ENCODE measurements around the gene DNA2.
"Not testable (repeated sequence)": the region's sequence is repeated elsewhere in the genome, so short reads cannot be mapped to it uniquely, and the experiment has no call there.

The DNA2 gene, protein sequence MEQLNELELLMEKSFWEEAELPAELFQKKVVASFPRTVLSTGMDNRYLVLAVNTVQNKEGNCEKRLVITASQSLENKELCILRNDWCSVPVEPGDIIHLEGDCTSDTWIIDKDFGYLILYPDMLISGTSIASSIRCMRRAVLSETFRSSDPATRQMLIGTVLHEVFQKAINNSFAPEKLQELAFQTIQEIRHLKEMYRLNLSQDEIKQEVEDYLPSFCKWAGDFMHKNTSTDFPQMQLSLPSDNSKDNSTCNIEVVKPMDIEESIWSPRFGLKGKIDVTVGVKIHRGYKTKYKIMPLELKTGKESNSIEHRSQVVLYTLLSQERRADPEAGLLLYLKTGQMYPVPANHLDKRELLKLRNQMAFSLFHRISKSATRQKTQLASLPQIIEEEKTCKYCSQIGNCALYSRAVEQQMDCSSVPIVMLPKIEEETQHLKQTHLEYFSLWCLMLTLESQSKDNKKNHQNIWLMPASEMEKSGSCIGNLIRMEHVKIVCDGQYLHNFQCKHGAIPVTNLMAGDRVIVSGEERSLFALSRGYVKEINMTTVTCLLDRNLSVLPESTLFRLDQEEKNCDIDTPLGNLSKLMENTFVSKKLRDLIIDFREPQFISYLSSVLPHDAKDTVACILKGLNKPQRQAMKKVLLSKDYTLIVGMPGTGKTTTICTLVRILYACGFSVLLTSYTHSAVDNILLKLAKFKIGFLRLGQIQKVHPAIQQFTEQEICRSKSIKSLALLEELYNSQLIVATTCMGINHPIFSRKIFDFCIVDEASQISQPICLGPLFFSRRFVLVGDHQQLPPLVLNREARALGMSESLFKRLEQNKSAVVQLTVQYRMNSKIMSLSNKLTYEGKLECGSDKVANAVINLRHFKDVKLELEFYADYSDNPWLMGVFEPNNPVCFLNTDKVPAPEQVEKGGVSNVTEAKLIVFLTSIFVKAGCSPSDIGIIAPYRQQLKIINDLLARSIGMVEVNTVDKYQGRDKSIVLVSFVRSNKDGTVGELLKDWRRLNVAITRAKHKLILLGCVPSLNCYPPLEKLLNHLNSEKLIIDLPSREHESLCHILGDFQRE

DNA sequence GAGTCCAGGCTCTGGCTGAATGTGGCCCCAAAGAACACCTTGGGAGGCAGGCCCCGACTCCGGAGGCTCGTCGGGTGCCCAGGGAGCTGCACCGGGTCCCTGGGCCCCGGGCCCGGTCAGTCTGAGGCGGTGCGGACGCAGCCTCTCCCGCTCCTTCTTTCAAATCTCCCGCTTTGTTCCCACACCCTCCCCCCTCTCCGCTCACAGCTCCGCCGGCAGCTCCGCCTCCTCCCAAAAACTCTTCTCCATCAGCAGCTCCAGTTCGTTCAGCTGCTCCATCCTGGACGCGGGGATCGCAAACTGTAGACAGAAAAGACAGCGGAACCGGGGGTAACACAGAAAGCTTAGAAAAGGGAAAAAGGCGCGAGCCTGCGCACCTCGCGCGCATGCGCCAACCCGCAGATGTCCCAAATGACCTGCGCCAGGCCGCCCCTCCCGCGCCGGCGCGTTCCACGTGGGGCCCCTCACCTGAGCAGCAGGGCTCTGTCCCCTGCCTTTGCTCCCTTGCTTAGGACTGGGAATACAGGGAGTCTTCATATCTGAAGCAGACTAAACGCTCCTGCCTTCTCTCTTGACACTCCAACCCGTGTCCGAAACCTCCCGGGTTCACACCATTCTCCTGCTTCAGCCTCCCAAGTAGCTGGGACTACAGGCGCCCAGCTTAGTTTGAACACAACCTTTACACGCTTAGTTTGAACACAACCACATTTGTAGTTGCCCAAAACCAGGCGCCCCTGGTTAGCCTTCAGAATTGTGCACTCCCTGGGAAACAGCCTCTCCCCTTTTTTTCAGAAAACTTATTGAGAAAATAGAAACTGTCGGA lies at the start of gene DNA2:
Gene DNA2 (minus strand): TSS at position 388 of the 823 bp plus-strand sequence. CDS start 109 bp downstream, at position 279.
- DNase-seq (ENCODE audit: low read depth in 2 of 2, low spot score in 1 of 2): peak; percentile 24 to 52

DNA sequence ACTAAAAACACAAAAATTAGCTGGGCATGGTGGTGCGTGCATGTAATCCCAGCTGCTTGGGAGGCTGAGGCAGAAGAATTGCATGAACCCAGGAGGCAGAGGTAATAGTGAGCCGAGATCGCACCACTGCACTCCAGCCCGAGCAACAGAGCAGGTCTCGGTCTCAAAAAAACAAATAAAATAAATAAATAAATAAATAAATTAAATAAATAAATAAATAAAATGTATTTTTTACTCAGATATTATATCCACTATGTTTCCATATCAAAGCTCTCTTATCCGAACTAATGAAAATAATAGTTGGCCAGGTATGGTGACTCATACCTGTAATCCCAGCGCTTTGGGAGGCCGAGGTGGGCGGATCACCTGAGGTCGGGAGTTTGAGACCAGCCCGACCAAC lies 46.8 kb upstream of the DNA2 start:
- DNase-seq (ENCODE audit: low read depth in 2 of 2, low spot score in 1 of 2): not testable (repeated sequence)

DNA sequence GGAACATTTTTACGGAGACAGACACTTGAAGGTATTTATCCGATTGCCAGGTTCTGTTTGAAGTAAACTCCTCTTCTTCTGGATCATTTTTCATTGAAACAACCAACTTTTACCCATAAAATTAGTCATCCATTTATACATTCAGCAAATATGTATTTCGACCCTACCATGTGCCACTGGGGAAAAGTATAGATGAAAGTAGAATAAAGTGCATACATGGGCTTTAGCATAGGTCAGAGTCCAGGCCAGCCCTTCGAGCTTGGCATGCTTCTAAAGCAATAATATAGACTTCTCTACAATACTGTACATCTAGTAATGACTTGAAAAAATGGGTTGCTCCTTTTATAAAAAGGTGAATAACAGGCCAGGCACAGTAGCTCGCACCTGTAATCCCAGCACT lies 45.4 kb upstream of the DNA2 start:
- DNase-seq (ENCODE audit: low read depth in 2 of 2, low spot score in 1 of 2): no peak

DNA sequence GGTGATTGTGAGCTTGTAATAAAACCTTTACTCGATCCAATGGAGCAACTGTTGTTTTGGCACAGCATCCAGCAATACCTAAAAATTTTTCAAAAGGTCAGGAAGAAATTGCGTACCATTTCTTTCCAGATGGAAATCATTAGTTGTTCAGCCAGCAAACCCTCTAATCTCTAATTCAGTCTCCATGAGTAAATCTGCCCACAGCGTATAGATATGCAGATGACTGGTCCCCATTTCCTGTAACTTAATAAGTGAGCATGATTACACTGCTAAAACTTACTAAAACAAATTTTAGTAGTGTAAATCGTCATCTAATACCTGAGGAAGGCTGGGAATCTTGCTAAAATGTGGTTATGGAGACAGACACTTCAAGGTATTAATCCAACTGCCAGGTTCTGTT lies 45.0 kb upstream of the DNA2 start:
- DNase-seq (ENCODE audit: low read depth in 2 of 2, low spot score in 1 of 2): no peak

DNA sequence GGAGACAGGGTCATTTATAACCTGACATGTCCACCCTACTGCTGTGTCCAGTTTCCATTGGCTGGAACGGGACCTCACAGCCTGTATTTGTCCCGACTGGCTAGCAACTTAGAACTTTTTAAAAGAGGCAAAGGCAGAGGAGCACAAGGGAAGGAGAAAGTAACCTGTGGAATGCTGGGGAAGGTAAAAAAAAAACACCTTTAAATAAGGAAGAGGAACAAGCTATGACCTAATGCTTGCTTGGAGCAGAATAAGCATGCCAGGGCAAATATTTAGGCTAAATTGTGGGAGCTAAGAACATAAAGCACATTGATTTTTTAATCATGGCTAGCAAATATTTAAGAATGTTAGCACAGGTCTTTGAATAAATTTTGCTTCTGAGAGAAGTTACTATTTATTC lies 44.4 kb upstream of the DNA2 start:
- not testable (repeated sequence) for DNase-seq (ENCODE audit: low read depth in 2 of 2, low spot score in 1 of 2)

DNA sequence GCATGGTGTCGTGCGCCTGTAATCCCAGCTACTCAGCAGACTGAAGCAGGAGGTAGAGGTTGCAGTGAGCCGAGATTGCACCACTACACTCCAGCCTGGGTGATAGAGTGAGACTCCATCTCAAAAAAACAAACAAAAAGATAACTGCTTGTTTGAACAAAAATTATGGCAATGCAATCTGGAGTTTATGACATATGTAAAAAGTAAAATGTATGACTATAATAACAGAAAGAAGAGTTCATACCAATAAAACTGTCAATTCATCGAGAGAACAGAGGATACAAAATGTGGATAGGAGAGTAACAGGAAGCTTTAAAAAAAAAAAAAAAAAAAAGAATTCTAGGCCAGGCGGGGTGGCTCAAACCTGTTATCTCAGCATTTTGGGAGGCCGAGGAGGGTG lies 36.3 kb upstream of the DNA2 start:
- no peak for DNase-seq (ENCODE audit: low read depth in 2 of 2, low spot score in 1 of 2)

DNA sequence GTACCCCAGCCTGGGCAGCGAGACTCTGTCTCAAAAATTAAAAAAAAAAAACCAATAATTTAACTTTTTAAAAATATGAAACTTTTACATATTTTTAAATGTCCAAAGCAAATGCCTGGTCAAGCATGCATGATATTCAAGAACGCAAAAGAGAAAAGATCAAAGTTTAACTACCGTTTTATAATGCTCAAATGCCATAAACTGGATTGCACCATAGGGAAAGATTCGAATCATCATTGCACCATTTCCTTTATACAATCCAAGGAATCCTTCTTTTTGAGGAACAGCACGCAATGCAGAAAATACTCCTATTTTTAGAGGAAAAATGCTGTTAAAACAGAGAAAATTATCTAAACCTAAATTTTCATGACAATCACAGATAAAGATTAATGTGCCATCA lies 34.6 kb upstream of the DNA2 start:
- no peak for DNase-seq (ENCODE audit: low read depth in 2 of 2, low spot score in 1 of 2)

DNA sequence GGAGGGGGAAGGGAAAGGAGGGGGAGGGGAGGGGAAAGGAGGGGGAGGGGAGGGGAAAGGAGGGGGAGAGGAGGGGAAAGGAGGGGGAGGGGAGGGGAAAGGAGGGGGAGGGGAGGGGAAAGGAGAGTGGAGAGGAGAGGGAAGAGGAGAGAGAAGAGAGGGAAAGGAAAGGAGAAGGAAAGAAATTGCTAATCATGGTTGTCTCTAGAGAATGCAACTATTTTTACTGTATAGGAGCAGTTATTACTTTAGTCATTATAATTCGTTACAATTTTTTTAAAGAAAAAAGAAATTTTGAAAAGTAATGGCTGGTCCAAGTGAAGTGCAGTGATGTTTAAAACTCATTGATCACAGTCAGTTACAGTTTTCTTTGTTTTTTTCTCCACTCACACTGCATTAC lies 31.1 kb upstream of the DNA2 start:
- no peak for DNase-seq (ENCODE audit: low read depth in 2 of 2, low spot score in 1 of 2)

DNA sequence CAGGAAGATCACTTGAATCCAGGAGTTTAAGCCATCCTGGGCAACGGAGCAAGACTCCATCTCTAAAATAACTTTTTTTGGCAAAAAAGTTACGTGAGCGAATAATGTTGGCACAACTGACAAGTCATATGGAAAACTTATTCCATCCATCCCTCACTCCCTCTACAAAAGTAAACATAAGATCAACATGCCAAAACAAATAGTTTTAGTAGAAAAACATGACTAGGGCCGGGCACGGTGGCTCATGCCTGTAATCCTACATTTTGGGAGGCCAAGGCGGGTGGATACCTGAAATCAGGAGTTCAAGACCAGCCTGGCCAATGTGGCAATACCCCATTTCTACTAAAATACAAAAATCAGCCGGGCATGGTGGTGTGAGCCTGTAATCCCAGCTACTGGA lies 29.9 kb upstream of the DNA2 start:
- DNase-seq (ENCODE audit: low read depth in 2 of 2, low spot score in 1 of 2): no peak

DNA sequence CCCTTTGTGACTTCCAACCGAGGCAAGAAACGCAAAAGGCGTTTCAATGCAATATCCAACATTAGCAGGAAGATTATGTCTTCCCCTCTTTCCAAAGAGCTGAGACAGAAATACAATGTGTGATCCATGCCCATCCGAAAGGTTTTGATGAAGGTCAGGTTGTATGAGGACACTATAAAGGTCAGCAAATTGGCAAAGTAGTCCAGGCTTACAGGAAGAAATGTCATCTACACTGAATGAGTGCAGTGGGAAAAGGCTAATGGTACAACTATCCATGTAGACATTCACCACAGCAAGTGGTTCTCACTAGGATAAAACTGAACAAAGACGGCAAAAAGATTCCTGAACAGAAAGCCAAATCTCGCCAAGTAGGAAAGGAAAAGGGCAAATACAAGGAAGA lies 27.8 kb upstream of the DNA2 start:
- DNase-seq (ENCODE audit: low read depth in 2 of 2, low spot score in 1 of 2): no peak

DNA sequence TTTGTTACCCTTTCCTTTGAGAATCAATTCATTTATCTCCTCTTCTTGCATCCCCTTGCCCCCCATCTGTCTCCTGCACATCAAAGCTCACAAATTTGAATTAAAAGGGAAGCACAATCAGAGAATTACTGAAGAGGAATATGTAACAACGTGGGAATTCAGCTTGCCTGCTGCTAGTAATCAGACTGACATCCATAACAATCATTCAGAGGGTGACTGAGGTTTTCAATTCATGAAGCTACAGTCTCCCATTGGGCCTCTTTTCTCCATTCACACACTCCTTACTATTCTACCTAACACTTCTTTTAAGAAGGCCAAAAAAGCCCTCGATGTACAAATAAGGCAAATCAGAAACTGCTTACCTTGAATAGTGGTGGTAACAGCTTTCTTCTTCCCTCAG lies 24.3 kb upstream of the DNA2 start:
- no peak for DNase-seq (ENCODE audit: low read depth in 2 of 2, low spot score in 1 of 2)

DNA sequence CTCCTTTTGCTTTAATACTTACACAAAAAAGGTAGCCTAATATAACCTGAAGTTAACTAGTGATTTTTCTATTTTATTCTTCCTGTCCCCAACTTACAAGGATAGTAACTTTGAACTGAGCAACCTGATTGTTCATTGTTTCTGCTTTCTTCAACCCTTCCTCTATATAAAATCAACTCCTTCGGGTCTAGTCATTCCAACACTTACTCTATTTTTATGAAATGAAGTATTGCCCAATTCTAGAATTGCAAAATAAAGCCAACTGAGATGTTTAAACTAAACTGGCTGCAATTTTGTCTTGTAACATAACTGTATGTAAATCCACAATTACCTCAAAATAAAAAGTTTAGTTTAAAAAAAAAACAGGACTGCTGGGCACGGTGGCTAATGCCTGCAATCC lies 20.3 kb upstream of the DNA2 start:
- no peak for DNase-seq (ENCODE audit: low read depth in 2 of 2, low spot score in 1 of 2)

DNA sequence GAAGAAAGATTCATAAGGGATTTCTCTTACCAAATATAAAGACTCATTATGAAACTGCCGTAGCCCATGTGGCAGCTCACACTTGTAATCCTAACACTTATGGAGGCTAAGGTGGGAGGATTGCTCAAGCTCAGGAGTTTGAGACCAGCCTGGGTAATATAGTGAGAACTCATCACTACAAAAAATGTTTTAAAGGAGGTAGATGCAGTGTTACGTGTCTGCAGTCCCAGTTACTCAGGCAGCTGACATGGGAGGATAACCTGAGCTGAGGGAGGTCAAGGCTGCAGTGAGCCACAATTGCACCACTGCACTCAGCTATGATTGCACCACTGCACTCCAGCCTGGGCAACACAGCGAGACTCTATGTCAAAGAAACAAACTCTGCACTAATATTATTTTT lies 18.1 kb upstream of the DNA2 start:
- no peak for DNase-seq (ENCODE audit: low read depth in 2 of 2, low spot score in 1 of 2)

DNA sequence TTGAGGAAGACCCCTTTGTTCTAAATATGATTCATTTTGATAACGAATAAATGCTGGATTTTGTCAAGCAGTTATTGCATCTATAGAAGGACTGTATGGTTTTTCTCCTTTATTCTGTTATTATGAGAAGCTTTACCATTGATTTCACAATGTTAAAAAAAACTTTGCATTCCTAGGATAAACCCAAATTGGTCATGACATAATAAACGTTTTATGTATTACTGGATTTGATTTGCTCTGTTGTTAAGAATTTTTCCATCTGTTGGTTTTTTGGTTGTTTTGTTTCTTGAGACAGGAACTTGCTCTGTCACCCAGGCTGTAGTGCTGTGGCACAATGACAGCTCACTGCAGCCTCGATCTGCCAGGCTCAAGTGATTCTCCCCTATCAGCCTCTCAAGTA lies 2.2 kb upstream of the DNA2 start:
- DNase-seq (ENCODE audit: low read depth in 2 of 2, low spot score in 1 of 2): no peak

DNA sequence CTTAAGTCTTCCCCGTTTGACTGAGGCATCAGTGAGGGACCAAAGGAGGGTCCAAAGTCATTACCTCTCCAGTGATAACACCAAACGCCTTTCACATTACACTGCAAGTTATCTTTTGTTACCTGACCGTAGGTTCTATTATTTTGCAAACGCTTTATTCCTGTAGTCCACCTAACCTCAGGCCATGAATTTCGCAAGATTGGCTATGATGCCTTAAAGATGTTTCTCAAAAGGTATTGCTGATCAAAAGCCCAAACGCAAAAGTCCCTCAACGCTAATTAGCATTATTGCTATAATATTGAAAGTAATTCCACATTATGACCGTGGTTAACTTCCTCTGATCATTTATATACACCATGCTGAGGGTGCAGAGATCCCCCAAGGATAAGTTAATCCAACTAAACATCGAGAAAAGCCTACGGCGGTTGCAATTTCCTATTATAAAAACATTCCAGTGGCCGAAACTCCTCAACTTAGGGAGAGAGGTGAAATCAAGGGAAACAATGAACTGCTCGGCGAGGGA lies 649 bp downstream of the DNA2 start:
- DNase-seq (ENCODE audit: low read depth in 2 of 2, low spot score in 1 of 2): no peak

DNA sequence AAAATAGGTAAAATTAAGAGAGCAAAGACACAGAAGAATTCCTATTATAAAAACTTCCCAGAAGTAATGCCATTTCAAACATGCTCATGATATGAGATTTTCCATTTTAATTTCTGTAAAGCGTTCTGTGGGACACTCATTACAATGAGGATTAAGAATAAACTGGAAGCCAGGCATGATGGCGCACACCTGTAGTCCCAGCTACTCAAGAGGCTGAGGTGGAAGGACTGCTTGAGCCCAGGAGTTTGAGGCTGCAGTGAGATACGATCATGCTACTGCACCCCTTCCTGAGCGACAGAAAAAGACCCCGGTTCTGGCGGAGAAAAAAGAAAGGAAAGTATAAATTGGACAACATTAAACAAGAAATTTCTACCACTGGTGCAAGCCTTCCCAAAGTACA lies 1.5 kb downstream of the DNA2 start:
- no peak for DNase-seq (ENCODE audit: low read depth in 2 of 2, low spot score in 1 of 2)

DNA sequence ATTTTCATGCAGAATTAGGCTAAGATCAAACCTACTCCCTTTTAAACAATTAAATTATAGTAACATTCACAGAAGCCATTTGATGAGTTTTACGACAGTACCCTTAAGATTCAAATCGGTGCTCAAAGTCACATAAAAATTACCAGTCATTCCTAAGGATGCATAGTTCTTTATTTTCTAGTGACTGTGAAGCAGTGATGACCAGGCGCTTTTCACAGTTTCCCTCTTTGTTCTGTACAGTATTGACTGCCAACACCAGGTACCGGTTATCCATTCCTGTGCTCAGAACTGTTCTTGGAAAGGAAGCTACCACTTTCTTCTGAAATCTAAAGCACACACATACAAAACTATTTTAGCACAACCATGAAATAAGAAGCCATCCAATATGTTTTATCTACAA lies 1.9 kb downstream of the DNA2 start:
- no peak for DNase-seq (ENCODE audit: low read depth in 2 of 2, low spot score in 1 of 2)

DNA sequence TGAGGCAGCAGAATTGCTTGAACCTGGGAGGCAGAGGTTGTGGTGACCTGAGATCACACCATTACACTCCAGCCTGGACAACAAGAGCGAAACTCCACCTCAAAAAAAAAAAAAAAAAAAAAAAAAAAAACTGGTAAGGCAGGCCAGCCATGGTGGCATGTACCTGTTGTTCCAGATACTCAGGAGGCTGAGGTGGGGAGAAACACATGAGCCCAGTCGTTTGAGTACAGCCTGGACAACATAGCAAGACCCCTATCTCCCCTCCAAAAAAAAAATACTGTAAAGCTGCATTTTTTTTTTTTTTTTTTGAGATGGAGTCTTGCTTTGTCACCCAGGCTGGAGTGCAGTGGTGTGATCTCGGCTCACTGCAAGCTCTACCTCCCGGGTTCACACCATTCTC lies 7.0 kb downstream of the DNA2 start:
- not testable (repeated sequence) for DNase-seq (ENCODE audit: low read depth in 2 of 2, low spot score in 1 of 2)

DNA sequence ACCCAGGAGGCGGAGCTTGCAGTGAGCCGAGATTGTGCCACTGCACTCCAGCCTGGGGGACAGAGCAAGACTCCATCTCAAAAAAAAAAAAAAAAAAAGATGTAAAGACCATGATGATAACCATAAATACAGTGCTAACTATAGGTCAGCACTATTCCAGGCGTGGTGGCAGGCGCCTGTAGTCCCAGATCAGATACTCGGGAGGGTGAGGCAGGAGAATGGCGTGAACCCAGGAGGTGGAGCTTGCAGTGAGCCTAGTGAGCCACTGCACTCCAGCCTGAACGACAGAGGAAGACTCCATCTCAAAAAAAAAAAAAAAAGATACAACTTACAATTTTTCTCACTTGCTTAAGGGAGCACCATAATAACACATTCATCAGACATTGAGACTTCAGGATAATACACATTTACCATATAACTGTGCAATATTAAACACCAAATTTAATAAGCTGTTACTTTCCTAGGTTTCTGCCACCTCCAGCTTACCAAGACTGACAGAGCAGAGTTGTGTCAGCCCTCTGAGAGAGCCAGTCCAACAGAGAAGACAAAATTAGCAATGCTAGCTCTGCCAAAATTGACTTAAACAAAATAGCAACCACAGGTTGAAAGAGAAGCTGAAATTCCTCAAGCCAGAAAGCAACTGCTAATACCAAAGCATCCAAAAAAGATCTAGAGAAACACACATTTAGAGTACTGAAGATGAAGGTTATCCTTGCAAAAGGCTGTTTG lies 8.2 kb downstream of the DNA2 start:
- no peak for DNase-seq (ENCODE audit: low read depth in 2 of 2, low spot score in 1 of 2)

DNA sequence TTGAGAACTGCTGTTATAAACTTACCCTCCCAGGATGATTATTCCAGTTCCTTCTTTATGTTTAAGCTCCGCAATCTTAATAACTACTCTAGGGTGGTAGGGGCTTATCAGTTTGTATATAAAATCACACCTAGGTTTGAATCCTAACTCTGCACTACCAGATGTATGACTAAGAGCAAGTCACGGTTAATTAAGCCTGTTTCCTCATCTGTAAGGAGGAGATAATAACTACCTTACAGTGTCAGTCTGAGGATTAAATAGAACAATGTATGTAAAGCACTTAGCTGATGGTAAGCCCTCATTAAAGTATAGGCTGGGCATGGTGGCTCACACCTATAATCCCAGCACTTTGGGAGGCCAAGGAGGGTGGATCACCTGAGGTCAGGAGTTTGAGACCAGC lies 9.2 kb downstream of the DNA2 start:
- DNase-seq (ENCODE audit: low read depth in 2 of 2, low spot score in 1 of 2): no peak
